Fibroblast of the aortic adventitia (primary cell): ENCODE measurements around the gene PPIC. TPM values are rescaled to one million over a fixed set of nuclear protein-coding genes. Genes with fewer than 3 reads are reported as not detected.

Experiments
- DNase-seq: peaks from one replicate; pipeline ENCODE4 v3.0.0-alpha.2; 2010; ENCODE audit warnings: low read depth
- H3K4me3 ChIP-seq: 2 replicates; pipeline ENCODE4 v1.5.1; 2011; ENCODE audit warnings: low read depth, mild to moderate bottlenecking, control low read depth, low read length, moderate library complexity
- total RNA-seq: library from RNA; depleted of rRNA; stranded (reverse); fragments of >200 nt; gene quantifications from 2 replicates; pipeline ENCODE4 v1.2.3, GENCODE V29; 2012; ENCODE audit warnings: low replicate concordance
- TF ChIP-seq, protein P1 (sequence below): IDR thresholded peaks from 2 replicates; pipeline ENCODE4 v1.5.1; 2011; ENCODE audit warnings: mild to moderate bottlenecking, low read length, control low read depth, inconsistent platforms; ENCODE audit not compliant: insufficient read depth

PPIC gene
- total RNA-seq, 1 donor, result 53.5 TPM

GRCh38 chr5:123014689-123015088 is 21.8 kb downstream of the PPIC start:
- TF ChIP-seq, protein P1, sequence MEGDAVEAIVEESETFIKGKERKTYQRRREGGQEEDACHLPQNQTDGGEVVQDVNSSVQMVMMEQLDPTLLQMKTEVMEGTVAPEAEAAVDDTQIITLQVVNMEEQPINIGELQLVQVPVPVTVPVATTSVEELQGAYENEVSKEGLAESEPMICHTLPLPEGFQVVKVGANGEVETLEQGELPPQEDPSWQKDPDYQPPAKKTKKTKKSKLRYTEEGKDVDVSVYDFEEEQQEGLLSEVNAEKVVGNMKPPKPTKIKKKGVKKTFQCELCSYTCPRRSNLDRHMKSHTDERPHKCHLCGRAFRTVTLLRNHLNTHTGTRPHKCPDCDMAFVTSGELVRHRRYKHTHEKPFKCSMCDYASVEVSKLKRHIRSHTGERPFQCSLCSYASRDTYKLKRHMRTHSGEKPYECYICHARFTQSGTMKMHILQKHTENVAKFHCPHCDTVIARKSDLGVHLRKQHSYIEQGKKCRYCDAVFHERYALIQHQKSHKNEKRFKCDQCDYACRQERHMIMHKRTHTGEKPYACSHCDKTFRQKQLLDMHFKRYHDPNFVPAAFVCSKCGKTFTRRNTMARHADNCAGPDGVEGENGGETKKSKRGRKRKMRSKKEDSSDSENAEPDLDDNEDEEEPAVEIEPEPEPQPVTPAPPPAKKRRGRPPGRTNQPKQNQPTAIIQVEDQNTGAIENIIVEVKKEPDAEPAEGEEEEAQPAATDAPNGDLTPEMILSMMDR, result no peak
- H3K4me3 ChIP-seq, result no peak overlapping the region
- DNase-seq, result no peak

- H3K4me3 ChIP-seq, result no peak overlapping the region
- DNase-seq, result no peak
- TF ChIP-seq, protein P1, result no peak
These were observed 24.2 kb downstream of the PPIC start for GRCh38 chr5:123012321-123012720.

GRCh38 chr5:123007754-123008153 is 28.8 kb downstream of the PPIC start:
- TF ChIP-seq, protein P1, result no peak
- no peak for DNase-seq
- no peak overlapping the region for H3K4me3 ChIP-seq

DNA sequence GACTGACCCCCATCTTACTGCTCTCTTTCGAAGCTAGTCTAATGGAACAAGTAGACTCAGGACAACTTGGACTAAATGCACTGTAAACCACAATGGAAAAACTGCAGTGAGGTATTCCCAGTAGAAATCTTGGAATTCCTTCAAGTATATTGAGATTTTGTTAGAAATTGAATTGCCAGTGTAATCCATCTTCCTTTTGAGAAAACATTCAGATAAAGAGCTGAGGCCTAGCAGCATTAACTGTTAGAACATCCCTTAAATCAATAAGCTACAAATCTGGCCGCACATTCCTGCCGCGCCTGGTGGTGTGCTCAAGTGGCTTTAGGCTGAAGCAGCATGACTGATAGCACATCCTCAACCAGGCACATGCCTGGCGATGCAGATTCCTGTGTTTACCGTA is 29.3 kb downstream of the PPIC start:
- no peak for DNase-seq
- no peak overlapping the region for H3K4me3 ChIP-seq
- TF ChIP-seq, protein P1, result no peak

- no peak for DNase-seq
- H3K4me3 ChIP-seq, result no peak overlapping the region
- TF ChIP-seq, protein P1, result no peak
These were observed 34.7 kb downstream of the PPIC start for GRCh38 chr5:123001808-123002207.

GRCh38 chr5:123000731-123001130 is 35.8 kb downstream of the PPIC start:
- no peak for DNase-seq
- H3K4me3 ChIP-seq, result no peak overlapping the region
- TF ChIP-seq, protein P1, result no peak

GRCh38 chr5:122999947-123000563 is 36.5 kb downstream of the PPIC start:
- TF ChIP-seq, protein P1, result peak; percentile 43
- no peak overlapping the region for H3K4me3 ChIP-seq
- peak; percentile 48 for DNase-seq
